Naive thymus-derived CD4-positive, alpha-beta T cell (primary cell): ENCODE measurements around the gene ZDHHC1. TPM values are rescaled to one million over a fixed set of nuclear protein-coding genes. Genes with fewer than 3 reads are reported as not detected.

Experiments used
- ATAC-seq: fragments of 150-1000 bp; cut with Tn5 transposase; 2 replicates; pipeline ENCODE4 v1.10.0; 2021; ENCODE audit warnings: mild to moderate bottlenecking, moderate library complexity
- CTCF ChIA-PET: fragments of 350-600 bp; sonication (Branson Sonifier 250); formaldehyde crosslinking; loops from one replicate; lab custom pipeline; 2021; ENCODE audit warnings: antibody characterized with exemption; lab: Charles Lee
- POLR2A ChIA-PET: fragments of 350-600 bp; sonication (Branson Sonifier 250); formaldehyde crosslinking; loops from one replicate; lab custom pipeline; 2021; ENCODE audit warnings: antibody characterized with exemption, inconsistent platforms; lab: Charles Lee
- DNase-seq, 9 donors: peaks; one replicate each; pipeline versions ENCODE4 v3.0.0 to v3.0.0-alpha.2; 2020 to 2022; ENCODE audit warnings: mixed read lengths in 1 of 9
- H3K27ac ChIP-seq: one replicate; pipeline ENCODE4 v1.7.0; 2013; ENCODE audit warnings: mild to moderate bottlenecking, low read depth, low read length, moderate library complexity
- H3K27me3 ChIP-seq, 2 donors: one replicate each; pipeline ENCODE4 v1.7.0; 2013; ENCODE audit warnings: low read length in 2 of 2, mild to moderate bottlenecking in 2 of 2, moderate library complexity in 2 of 2; ENCODE audit not compliant: control insufficient read depth in 2 of 2, insufficient read depth in 2 of 2
- H3K36me3 ChIP-seq, 3 experiments: 1 replicate in 2 of 3; 2 replicates in 1 of 3; pipeline ENCODE4 v1.7.0; 2013; ENCODE audit warnings: low read length in 3 of 3, mild to moderate bottlenecking in 3 of 3, moderate library complexity in 1 of 3; ENCODE audit not compliant: insufficient read depth in 3 of 3, control insufficient read depth in 2 of 3
- H3K4me1 ChIP-seq, 2 donors: one replicate each; pipeline ENCODE4 v1.7.0; 2013; ENCODE audit warnings: low read length in 2 of 2, mild to moderate bottlenecking in 2 of 2, moderate library complexity in 1 of 2; ENCODE audit not compliant: control insufficient read depth in 2 of 2, insufficient read depth in 2 of 2
- H3K4me3 ChIP-seq: 2 replicates; pipeline ENCODE4 v1.7.0; 2013; ENCODE audit warnings: mild to moderate bottlenecking, low read length
- H3K9me3 ChIP-seq, 3 experiments: 1 replicate in 2 of 3; 2 replicates in 1 of 3; pipeline ENCODE4 v1.7.0; 2013; ENCODE audit warnings: low read length in 3 of 3; ENCODE audit not compliant: control insufficient read depth in 2 of 3
- H3K27ac Mint-ChIP-seq, 9 donors: one replicate each; pipeline ENCODE4 v1.8.0; 2020 to 2022; ENCODE audit warnings: mixed read lengths in 9 of 9, mild to moderate bottlenecking in 8 of 9, moderate library complexity in 5 of 9, inconsistent platforms in 2 of 9
- H3K27me3 Mint-ChIP-seq, 5 donors: one replicate each; pipeline ENCODE4 v1.8.0; 2021 to 2022; ENCODE audit warnings: mixed read lengths in 5 of 5, mild to moderate bottlenecking in 1 of 5
- H3K36me3 Mint-ChIP-seq, 5 donors: one replicate each; pipeline ENCODE4 v1.8.0; 2020 to 2022; ENCODE audit warnings: mixed read lengths in 5 of 5, mild to moderate bottlenecking in 3 of 5, inconsistent platforms in 1 of 5
- H3K4me1 Mint-ChIP-seq, 7 donors: one replicate each; pipeline ENCODE4 v1.8.0; 2020 to 2022; ENCODE audit warnings: mixed read lengths in 7 of 7, mild to moderate bottlenecking in 3 of 7, inconsistent platforms in 1 of 7
- H3K4me3 Mint-ChIP-seq, 10 donors: one replicate each; pipeline ENCODE4 v1.8.0; 2020 to 2022; ENCODE audit warnings: mild to moderate bottlenecking in 10 of 10, mixed read lengths in 10 of 10, moderate library complexity in 6 of 10, inconsistent platforms in 2 of 10
- H3K9me3 Mint-ChIP-seq, 11 donors: one replicate each; pipeline ENCODE4 v1.8.0; 2020 to 2022; ENCODE audit warnings: mixed read lengths in 11 of 11, mild to moderate bottlenecking in 4 of 11, inconsistent platforms in 1 of 11, moderate library complexity in 1 of 11
- intact Hi-C, 2 donors: fragments of 100-400 bp; cut with micrococcal nuclease; formaldehyde crosslinking; loops; one replicate each; pipeline ENCODE4 v1.15.1; 2023
- polyA plus RNA-seq, 2 donors: library from polyadenylated mRNA; unstranded; fragments of 300-500 nt; fragmentation: Illumina TruSeq; gene quantifications; one replicate each; pipeline ENCODE4 v1.2.3, GENCODE V29; 2021
- total RNA-seq, 6 experiments: library from RNA in 5 of 6; stranded (reverse) in 5 of 6; gene quantifications; 1 replicate in 5 of 6; 2 replicates in 1 of 6; pipeline ENCODE4 v1.2.3 and lab custom pipeline; 2021 to 2026

The ZDHHC1 gene
- total and polyA plus RNA-seq, 7 experiments from 2014 or later, result 0.34 to 3.6 (median 0.48) TPM; not detected in 4

GRCh38 chr16:67432506-67432890 is 16.2 kb upstream of the ZDHHC1 start:
- Mint-ChIP-seq H3K27me3 (peaks cover 12 to 41% (median 20%) of the 10 kb centered on the region in 5 donors), H3K4me1 (peaks cover 0 to 12% (median 4%) of the 10 kb centered on the region in 7 donors), H3K4me3 (peak overlapping the region in 9 of 10 donors; percentile 10 to 68 (median 58)), H3K27ac (peak overlapping the region in 1 of 9 donors; percentile 75), H3K36me3 (no peaks in the 10 kb centered on the region), H3K9me3 (peaks cover 0 to 1% (median 0%) of the 10 kb centered on the region in 11 donors)
- H3K4me3 ChIP-seq, result no peak overlapping the region
- no peak for DNase-seq
- intact Hi-C loops, result no loop called here
- no peak overlapping the region for H3K27ac ChIP-seq
- ChIA-PET CTCF (no interaction called here), POLR2A (no interaction called here)
- H3K9me3 ChIP-seq, result no peaks in the 10 kb centered on the region
- peaks cover 0 to 5% of the 10 kb centered on the region in 2 donors for H3K4me1 ChIP-seq
- H3K36me3 ChIP-seq, result peaks cover 0 to 6% (median 0%) of the 10 kb centered on the region in 3 experiments
- H3K27me3 ChIP-seq, result peaks cover 5 to 12% of the 10 kb centered on the region in 2 donors
- no peak for ATAC-seq

DNA sequence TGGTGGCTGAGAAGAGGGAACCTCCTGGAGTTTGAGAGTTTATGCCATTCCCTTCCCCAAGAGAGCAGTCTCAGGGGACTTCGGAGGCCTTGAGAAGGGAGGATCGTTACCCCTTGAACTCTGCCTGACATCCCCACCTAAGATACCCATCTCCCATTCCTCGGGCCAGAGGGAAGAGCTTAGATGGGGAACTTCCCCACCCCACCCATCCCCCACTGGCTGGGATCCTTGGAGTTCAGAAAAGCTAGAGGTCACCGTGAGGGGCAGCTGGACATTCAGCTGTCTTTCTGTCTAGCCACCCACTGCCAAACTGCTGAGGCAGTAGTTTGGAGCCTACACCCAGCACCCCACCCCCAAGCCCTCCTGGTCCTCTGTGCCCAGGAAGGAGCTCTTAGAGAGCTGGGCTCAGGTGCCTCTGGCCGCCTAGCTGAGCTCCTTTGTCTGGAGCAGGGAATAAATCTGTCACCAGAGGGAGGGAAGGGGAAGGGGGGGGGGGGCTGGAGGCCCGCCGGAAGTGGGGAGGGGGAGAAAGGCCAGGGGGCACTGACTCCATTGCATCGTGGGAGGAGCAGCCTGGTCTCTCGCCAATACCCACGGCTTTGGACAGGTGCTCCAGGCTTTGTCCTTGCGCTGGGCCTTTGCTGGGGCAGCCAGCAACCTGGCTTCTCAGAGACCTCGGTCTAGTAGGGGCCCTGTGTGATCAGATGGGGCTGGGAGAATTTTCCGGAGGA is 15.7 kb upstream of the ZDHHC1 start:
- DNase-seq (no peak), ATAC-seq (no peak)
- peaks cover 5 to 12% of the 10 kb centered on the region in 2 donors for H3K27me3 ChIP-seq
- no peaks in the 10 kb centered on the region for H3K36me3 Mint-ChIP-seq
- peaks cover 0 to 12% (median 4%) of the 10 kb centered on the region in 7 donors for H3K4me1 Mint-ChIP-seq
- intact Hi-C loops, result no loop called here
- H3K9me3 Mint-ChIP-seq, result peaks cover 0 to 1% (median 0%) of the 10 kb centered on the region in 11 donors
- peaks cover 0 to 1% (median 0%) of the 10 kb centered on the region in 3 experiments for H3K36me3 ChIP-seq
- H3K9me3 ChIP-seq, result no peaks in the 10 kb centered on the region
- H3K4me3 Mint-ChIP-seq, result peak overlapping the region; percentile 29 to 77 (median 67)
- H3K27ac ChIP-seq, result no peak overlapping the region
- POLR2A ChIA-PET, result no interaction called here
- H3K4me1 ChIP-seq, result peaks cover 0 to 5% of the 10 kb centered on the region in 2 donors
- peaks cover 16 to 44% (median 25%) of the 10 kb centered on the region in 5 donors for H3K27me3 Mint-ChIP-seq
- CTCF ChIA-PET, result interaction anchor here (0.6 kb wide), 1 partner anchor 61 kb away, joined by 8 read pairs; no protein-coding TSS in a partner anchor
- no peak overlapping the region for H3K4me3 ChIP-seq
- H3K27ac Mint-ChIP-seq, result peak overlapping the region in 1 of 9 donors; percentile 75

- no peaks in the 10 kb centered on the region for H3K9me3 ChIP-seq
- peaks cover 0 to 5% of the 10 kb centered on the region in 2 donors for H3K4me1 ChIP-seq
- ChIA-PET POLR2A (no interaction called here), CTCF (no interaction called here)
- H3K4me1 Mint-ChIP-seq, result peaks cover 0 to 12% (median 4%) of the 10 kb centered on the region in 7 donors
- H3K27ac Mint-ChIP-seq, result no peak within 1 kb of the TSS
- H3K36me3 Mint-ChIP-seq, result no peaks in the 10 kb centered on the region
- H3K4me3 ChIP-seq, result no peak within 1 kb of the TSS
- DNase-seq, result peak in 1 of 9 donors; percentile 60
- H3K27me3 Mint-ChIP-seq, result peaks cover 22 to 50% (median 30%) of the 10 kb centered on the region in 5 donors
- H3K9me3 Mint-ChIP-seq, result peaks cover 0 to 1% (median 0%) of the 10 kb centered on the region in 11 donors
- no peaks in the 10 kb centered on the region for H3K36me3 ChIP-seq
- no peak within 1 kb of the TSS for H3K27ac ChIP-seq
- H3K27me3 ChIP-seq, result peaks cover 5 to 12% of the 10 kb centered on the region in 2 donors
- intact Hi-C loops, result no loop called here
- peak within 1 kb of the TSS; percentile 63 to 86 (median 80) for H3K4me3 Mint-ChIP-seq
- ATAC-seq, result peak; percentile 58
Measured at GRCh38 chr16:67430977-67431774, 14.9 kb upstream of the ZDHHC1 start, which contains the start of gene HSD11B2. HSD11B2 (plus strand) TSS chr16:67431121; CDS start chr16:67431249, 128 bp downstream.

DNA sequence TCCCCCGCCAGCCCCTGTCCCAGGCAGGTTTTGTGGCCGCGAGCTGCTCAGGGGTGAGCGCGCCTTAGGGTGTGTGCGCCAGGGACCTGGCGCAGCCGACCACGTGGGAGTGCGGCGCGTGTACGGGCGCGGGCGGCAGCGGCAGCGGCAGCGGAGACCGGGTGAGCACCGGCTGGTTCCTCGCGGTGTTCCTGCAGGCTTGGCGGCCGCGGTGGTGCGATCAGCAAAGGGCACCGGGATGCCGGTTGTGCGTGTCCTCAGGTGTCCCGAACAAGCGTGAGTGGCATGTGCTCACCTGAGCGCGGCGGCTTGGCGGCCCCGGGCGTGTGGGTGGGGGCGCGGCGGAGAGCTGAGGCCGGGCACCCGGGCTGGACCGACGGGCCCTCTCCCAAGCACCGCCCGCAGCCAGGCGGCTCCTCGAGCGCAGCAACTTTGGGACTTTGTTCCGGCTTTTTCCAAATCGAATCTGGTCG is 14.3 kb upstream of the ZDHHC1 start:
- Histone ChIP-seq H3K4me1 (peaks cover 0 to 5% of the 10 kb centered on the region in 2 donors), H3K36me3 (no peaks in the 10 kb centered on the region), H3K4me3 (no peak overlapping the region), H3K9me3 (no peaks in the 10 kb centered on the region), H3K27ac (no peak overlapping the region), H3K27me3 (peaks cover 5 to 12% of the 10 kb centered on the region in 2 donors)
- intact Hi-C loops, result no loop called here
- peak in 3 of 9 donors; percentile 24 to 52 (median 31) for DNase-seq
- peak; percentile 35 for ATAC-seq
- ChIA-PET CTCF (no interaction called here), POLR2A (no interaction called here)
- Mint-ChIP-seq H3K36me3 (no peaks in the 10 kb centered on the region), H3K27ac (no peak overlapping the region), H3K9me3 (peaks cover 0 to 1% (median 0%) of the 10 kb centered on the region in 11 donors), H3K27me3 (peaks cover 22 to 53% (median 30%) of the 10 kb centered on the region in 5 donors), H3K4me3 (peak overlapping the region; percentile 63 to 86 (median 80)), H3K4me1 (peaks cover 0 to 12% (median 4%) of the 10 kb centered on the region in 7 donors)

- Mint-ChIP-seq H3K27ac (no peak overlapping the region), H3K4me3 (peak overlapping the region; percentile 63 to 86 (median 80)), H3K36me3 (no peaks in the 10 kb centered on the region), H3K9me3 (peaks cover 0 to 1% (median 0%) of the 10 kb centered on the region in 11 donors), H3K27me3 (peaks cover 26 to 58% (median 34%) of the 10 kb centered on the region in 5 donors), H3K4me1 (peaks cover 0 to 12% (median 4%) of the 10 kb centered on the region in 7 donors)
- H3K4me1 ChIP-seq, result peaks cover 0 to 5% of the 10 kb centered on the region in 2 donors
- intact Hi-C loops, result no loop called here
- no peaks in the 10 kb centered on the region for H3K9me3 ChIP-seq
- H3K27ac ChIP-seq, result no peak overlapping the region
- H3K36me3 ChIP-seq, result no peaks in the 10 kb centered on the region
- no peak for DNase-seq
- H3K27me3 ChIP-seq, result peaks cover 5 to 12% of the 10 kb centered on the region in 2 donors
- no peak overlapping the region for H3K4me3 ChIP-seq
- ChIA-PET CTCF (no interaction called here), POLR2A (no interaction called here)
- ATAC-seq, result no peak
Measured at GRCh38 chr16:67429799-67430503, 13.7 kb upstream of the ZDHHC1 start.
